ENCODE data around the gene KCNMA1.

KCNMA1 gene

GRCh38 chr10:77041636-77042258 lies 595.9 kb downstream of the KCNMA1 start:
- H4K20me1 ChIP-seq = no peaks in the 10 kb centered on the region
- TF ChIP-seq Cebpa-rat (IDR thresholded peaks at IDR 0.05) = no peak
- H3K4me1 ChIP-seq = peaks cover 10 to 26% (median 19%) of the 10 kb centered on the region in 10 experiments
- H3K27me3 ChIP-seq = no peaks in the 10 kb centered on the region
- no peaks in the 10 kb centered on the region for H3K9me3 ChIP-seq (replicated peaks in 1 of 11)
- peak overlapping the region in 7 of 11 experiments; percentile 11 to 48 (median 28); a peak in 6 of 22 replicates for H3K9ac ChIP-seq
- H3K36me3 ChIP-seq = peaks cover 0 to 10% (median 0%) of the 10 kb centered on the region in 11 experiments; a peak in 1 of 22 replicates
- H3K27ac ChIP-seq = peak overlapping the region in 9 of 11 experiments; percentile 15 to 66 (median 54); a peak in 15 of 22 replicates
- H3K4me3 ChIP-seq = no peak overlapping the region; a peak in 2 of 20 replicates
- peak overlapping the region; percentile 53 to 81 (median 66) for H3K4me2 ChIP-seq

GRCh38 chr10:77038407-77038806 lies 599.2 kb downstream of the KCNMA1 start:
- no peak overlapping the region for H3K4me3 ChIP-seq
- H3K27me3 ChIP-seq = no peaks in the 10 kb centered on the region
- TF ChIP-seq Cebpa-rat (IDR thresholded peaks at IDR 0.05) = peak; percentile 28 to 84 (median 56); a peak in 15 of 22 replicates
- H3K27ac ChIP-seq = no peak overlapping the region
- no peaks in the 10 kb centered on the region for H3K9me3 ChIP-seq (replicated peaks in 1 of 11)
- no peaks in the 10 kb centered on the region for H4K20me1 ChIP-seq
- H3K9ac ChIP-seq = no peak overlapping the region
- H3K4me2 ChIP-seq = peak overlapping the region in 2 of 11 experiments; percentile 18 to 20; a peak in 2 of 22 replicates
- H3K36me3 ChIP-seq = peaks cover 0 to 10% (median 0%) of the 10 kb centered on the region in 11 experiments; a peak in 1 of 22 replicates
- H3K4me1 ChIP-seq = peaks cover 10 to 26% (median 19%) of the 10 kb centered on the region in 10 experiments

GRCh38 chr10:77037735-77038403 lies 599.7 kb downstream of the KCNMA1 start:
- no peaks in the 10 kb centered on the region for H3K27me3 ChIP-seq
- peaks cover 10 to 26% (median 19%) of the 10 kb centered on the region in 10 experiments for H3K4me1 ChIP-seq
- H3K36me3 ChIP-seq = peaks cover 0 to 10% (median 0%) of the 10 kb centered on the region in 11 experiments; a peak in 1 of 22 replicates
- H3K9ac ChIP-seq = no peak overlapping the region
- peak overlapping the region in 8 of 11 experiments; percentile 8 to 50 (median 24); a peak in 10 of 22 replicates for H3K4me2 ChIP-seq
- H3K4me3 ChIP-seq = no peak overlapping the region
- no peak overlapping the region for H3K27ac ChIP-seq
- no peaks in the 10 kb centered on the region for H3K9me3 ChIP-seq (replicated peaks in 1 of 11)
- TF ChIP-seq Cebpa-rat (IDR thresholded peaks at IDR 0.05) = no peak
- H4K20me1 ChIP-seq = no peaks in the 10 kb centered on the region

GRCh38 chr10:77036993-77037734 lies 600.4 kb downstream of the KCNMA1 start:
- H3K27me3 ChIP-seq = no peaks in the 10 kb centered on the region
- no peak overlapping the region for H3K27ac ChIP-seq
- no peak for TF ChIP-seq Cebpa-rat (IDR thresholded peaks at IDR 0.05)
- peaks cover 0 to 10% (median 0%) of the 10 kb centered on the region in 11 experiments; a peak in 1 of 22 replicates for H3K36me3 ChIP-seq
- H3K4me1 ChIP-seq = peaks cover 16 to 28% (median 24%) of the 10 kb centered on the region in 10 experiments
- peak overlapping the region in 8 of 11 experiments; percentile 8 to 50 (median 24); a peak in 10 of 22 replicates for H3K4me2 ChIP-seq
- no peak overlapping the region for H3K9ac ChIP-seq
- H4K20me1 ChIP-seq = no peaks in the 10 kb centered on the region; a peak in 1 of 22 replicates
- no peak overlapping the region for H3K4me3 ChIP-seq
- no peaks in the 10 kb centered on the region for H3K9me3 ChIP-seq (replicated peaks in 1 of 11)

GRCh38 chr10:77036276-77036675 lies 601.3 kb downstream of the KCNMA1 start:
- H3K4me1 ChIP-seq = peaks cover 16 to 28% (median 24%) of the 10 kb centered on the region in 10 experiments
- no peak for TF ChIP-seq Cebpa-rat (IDR thresholded peaks at IDR 0.05)
- H3K9ac ChIP-seq = no peak overlapping the region
- no peak overlapping the region for H3K27ac ChIP-seq
- H3K4me2 ChIP-seq = no peak overlapping the region
- no peak overlapping the region for H3K4me3 ChIP-seq
- no peaks in the 10 kb centered on the region; a peak in 1 of 22 replicates for H4K20me1 ChIP-seq
- H3K36me3 ChIP-seq = peaks cover 0 to 10% (median 0%) of the 10 kb centered on the region in 11 experiments; a peak in 1 of 22 replicates
- no peaks in the 10 kb centered on the region for H3K9me3 ChIP-seq (replicated peaks in 1 of 11)
- H3K27me3 ChIP-seq = no peaks in the 10 kb centered on the region

GRCh38 chr10:77034795-77035194 lies 602.8 kb downstream of the KCNMA1 start:
- Histone ChIP-seq H3K36me3 (peaks cover 0 to 10% (median 0%) of the 10 kb centered on the region in 11 experiments; a peak in 1 of 22 replicates), H3K4me1 (peaks cover 30 to 41% (median 37%) of the 10 kb centered on the region in 10 experiments), H3K27ac (no peak overlapping the region), H3K9ac (no peak overlapping the region), H3K27me3 (no peaks in the 10 kb centered on the region), H3K4me3 (no peak overlapping the region), H4K20me1 (peaks cover 0 to 9% (median 0%) of the 10 kb centered on the region in 11 experiments; a peak in 1 of 22 replicates), H3K9me3 (replicated peaks in 1 of 11) (no peaks in the 10 kb centered on the region), H3K4me2 (no peak overlapping the region)
- no peak for TF ChIP-seq Cebpa-rat (IDR thresholded peaks at IDR 0.05)

GRCh38 chr10:77034240-77034639 lies 603.4 kb downstream of the KCNMA1 start:
- Histone ChIP-seq H3K27me3 (no peaks in the 10 kb centered on the region), H3K4me2 (no peak overlapping the region), H3K4me1 (peaks cover 35 to 46% (median 42%) of the 10 kb centered on the region in 10 experiments), H3K9me3 (replicated peaks in 1 of 11) (no peaks in the 10 kb centered on the region), H3K27ac (no peak overlapping the region), H4K20me1 (peaks cover 0 to 14% (median 0%) of the 10 kb centered on the region in 11 experiments; a peak in 1 of 22 replicates), H3K36me3 (peaks cover 0 to 9% (median 0%) of the 10 kb centered on the region in 11 experiments; a peak in 1 of 22 replicates), H3K9ac (no peak overlapping the region), H3K4me3 (no peak overlapping the region)
- no peak for TF ChIP-seq Cebpa-rat (IDR thresholded peaks at IDR 0.05)

- H3K9ac ChIP-seq = no peak overlapping the region
- no peaks in the 10 kb centered on the region for H3K9me3 ChIP-seq (replicated peaks in 1 of 11)
- H4K20me1 ChIP-seq = peaks cover 0 to 15% (median 0%) of the 10 kb centered on the region in 11 experiments; a peak in 1 of 22 replicates
- H3K4me2 ChIP-seq = peak overlapping the region; percentile 16 to 58 (median 51); a peak in 18 of 22 replicates
- no peak overlapping the region for H3K27ac ChIP-seq
- no peak overlapping the region for H3K4me3 ChIP-seq
- no peak for TF ChIP-seq Cebpa-rat (IDR thresholded peaks at IDR 0.05)
- H3K4me1 ChIP-seq = peaks cover 45 to 51% (median 49%) of the 10 kb centered on the region in 10 experiments
- no peaks in the 10 kb centered on the region for H3K36me3 ChIP-seq
- no peaks in the 10 kb centered on the region for H3K27me3 ChIP-seq
Observed at GRCh38 chr10:77032188-77032570, 605.4 kb downstream of the KCNMA1 start.

All from BLaER1 treated with 17β-estradiol and CSF1 and Interleukin-3, amounts not matched to agents 10 nM and 100 nM (cell line).